Mucosa of descending colon (tissue), 3 donors: ENCODE results near the gene RAB3A. TPM values are rescaled to one million over a fixed set of nuclear protein-coding genes. Genes with fewer than 3 reads are reported as not detected.
"Not testable (repeated sequence)": the region's sequence is repeated elsewhere in the genome, so short reads cannot be mapped to it uniquely, and the experiment has no call there.

Experiments
- ATAC-seq: fragments of 200-7000 bp; cut with Tn5 transposase; one replicate; pipeline ENCODE4 v1.9.1; 2020; ENCODE audit warnings: mild to moderate bottlenecking, moderate library complexity
- DNase-seq, 3 donors: peaks; one replicate each; pipeline ENCODE4 v3.0.0-alpha.2; 2020
- H3K36me3 ChIP-seq: fragments of 200-600 bp; one replicate; pipeline ENCODE4 v1.8.0; 2021; ENCODE audit warnings: low read depth, mild to moderate bottlenecking
- H3K4me1 ChIP-seq: fragments of 200-600 bp; one replicate; pipeline ENCODE4 v1.8.0; 2021; ENCODE audit warnings: low read depth, mild to moderate bottlenecking
- H3K4me3 ChIP-seq: fragments of 200-600 bp; one replicate; pipeline ENCODE4 v1.8.0; 2021; ENCODE audit warnings: mild to moderate bottlenecking
- H3K9me3 ChIP-seq: fragments of 200-600 bp; one replicate; pipeline ENCODE4 v1.8.0; 2021; ENCODE audit warnings: mild to moderate bottlenecking
- CTCF ChIP-seq: fragments of 200-600 bp; IDR thresholded peaks from one replicate; pipeline ENCODE4 v1.8.0; 2022; ENCODE audit warnings: antibody characterized with exemption, mild to moderate bottlenecking
- intact Hi-C, 2 donors: fragments of 100-400 bp; cut with DNase I in 1 of 2; cut with micrococcal nuclease in 1 of 2; formaldehyde crosslinking; loops; one replicate each; pipeline versions ENCODE4 v1.11.0 to v1.11.1; 2022; cut with DNase I, micrococcal nuclease
- total RNA-seq, 3 donors: library from RNA; stranded (reverse); fragmentation: NEBNext Ultra II Directional in 2 of 3; extraction: Animal tissue kit (Norgen Biotek cat#: 25700) in 2 of 3; gene quantifications; one replicate each; pipeline versions ENCODE4 v1.2.1 to v1.2.4, GENCODE V29; 2021 to 2023
- donor health status: DM: no; HTN: no; CAD: no; lungs with moderate emphysema.
- donor health status: DM: no; HTN: no; CAD: no.
- donor health status: DM: no; HTN: yes; CAD: no.

Gene RAB3A
- total RNA-seq, 3 donors from 2014 or later = 5.7 to 7.6 (median 6.8) TPM

- intact Hi-C loops = loop anchor here in 1 of 2 donors (10.0 kb wide), 1 partner anchor 46 kb away; no protein-coding TSS in a partner anchor
- TF ChIP-seq CTCF = peak; percentile 92
- peak; percentile 91 for ATAC-seq
- peak; percentile 77 to 90 (median 80) for DNase-seq
- Histone ChIP-seq H3K9me3 (no peaks in the 10 kb centered on the region), H3K4me3 (no peak overlapping the region), H3K36me3 (peaks cover 3% of the 10 kb centered on the region), H3K4me1 (peaks cover 23% of the 10 kb centered on the region)
These were observed 42.7 kb downstream of the RAB3A start for GRCh38 chr19:18160971-18161635.

- intact Hi-C loops = loop anchor here in 1 of 2 donors (10.0 kb wide), 1 partner anchor 46 kb away; no protein-coding TSS in a partner anchor
- ATAC-seq (no peak), DNase-seq (no peak)
- TF ChIP-seq CTCF = no peak
- Histone ChIP-seq H3K36me3 (no peaks in the 10 kb centered on the region), H3K4me1 (peaks cover 29% of the 10 kb centered on the region), H3K9me3 (no peaks in the 10 kb centered on the region), H3K4me3 (no peak overlapping the region)
These were observed 43.3 kb downstream of the RAB3A start for GRCh38 chr19:18160493-18160970.

GRCh38 chr19:18159810-18160209, 44.0 kb downstream of the RAB3A start:
- peaks cover 32% of the 10 kb centered on the region for H3K4me1 ChIP-seq
- no peak for TF ChIP-seq CTCF
- H3K9me3 ChIP-seq = no peaks in the 10 kb centered on the region
- DNase-seq = no peak
- no peaks in the 10 kb centered on the region for H3K36me3 ChIP-seq
- intact Hi-C loops = loop anchor here in 1 of 2 donors (10.0 kb wide), 1 partner anchor 45 kb away; no protein-coding TSS in a partner anchor
- H3K4me3 ChIP-seq = no peak overlapping the region
- ATAC-seq = no peak

GRCh38 chr19:18159059-18159616, 44.7 kb downstream of the RAB3A start:
- intact Hi-C loops, H3K4me3 ChIP-seq, H3K36me3 ChIP-seq, ATAC-seq, DNase-seq, H3K9me3 ChIP-seq: not testable (repeated sequence)
- H3K4me1 ChIP-seq = peaks cover 36% of the 10 kb centered on the region

- TF ChIP-seq CTCF = no peak
- DNase-seq = no peak
- Histone ChIP-seq H3K36me3 (no peaks in the 10 kb centered on the region), H3K9me3 (no peaks in the 10 kb centered on the region), H3K4me1 (peaks cover 43% of the 10 kb centered on the region), H3K4me3 (no peak overlapping the region)
- intact Hi-C loops = no loop called here
- no peak for ATAC-seq
These were observed 45.4 kb downstream of the RAB3A start for GRCh38 chr19:18158467-18158866.

- ATAC-seq = no peak
- TF ChIP-seq CTCF = no peak
- Histone ChIP-seq H3K4me1 (peaks cover 43% of the 10 kb centered on the region), H3K36me3 (peaks cover 4% of the 10 kb centered on the region), H3K9me3 (no peaks in the 10 kb centered on the region), H3K4me3 (no peak overlapping the region)
- intact Hi-C loops = no loop called here
- peak in 1 of 3 donors; percentile 57 for DNase-seq
These were observed 46.3 kb downstream of the RAB3A start for GRCh38 chr19:18157465-18158063.
